HG02852 (cell line): ENCODE results near the gene CYP1A1.
"Not testable (repeated sequence)": the region's sequence is repeated elsewhere in the genome, so short reads cannot be mapped to it uniquely, and the experiment has no call there.

Experiments used
- ATAC-seq: cut with Tn5 transposase; IDR thresholded peaks from one replicate; pipeline ENCODE4 v1.9.1; 2021; ENCODE audit warnings: mild to moderate bottlenecking, moderate library complexity; ENCODE audit not compliant: unreplicated experiment

Gene CYP1A1

DNA sequence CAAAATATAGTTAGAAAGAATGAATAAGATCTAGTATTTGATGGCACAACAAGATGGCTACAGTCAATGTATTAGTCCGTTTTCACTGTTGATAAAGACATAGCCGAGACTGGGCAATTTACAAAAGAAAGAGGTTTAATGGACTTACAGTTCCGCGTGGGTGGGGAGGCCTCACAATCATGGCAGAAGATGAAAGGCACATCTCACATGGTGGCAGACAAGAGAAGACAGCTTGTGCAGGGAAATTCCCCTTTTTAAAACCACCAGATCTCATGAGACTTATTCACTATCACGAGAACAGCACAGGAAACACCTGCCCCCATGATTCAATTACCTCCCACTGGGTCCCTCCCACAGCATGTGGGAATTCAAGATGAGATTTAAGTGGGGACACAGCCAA is 12.9 kb upstream of the CYP1A1 start:
- not testable (repeated sequence) for ATAC-seq

DNA sequence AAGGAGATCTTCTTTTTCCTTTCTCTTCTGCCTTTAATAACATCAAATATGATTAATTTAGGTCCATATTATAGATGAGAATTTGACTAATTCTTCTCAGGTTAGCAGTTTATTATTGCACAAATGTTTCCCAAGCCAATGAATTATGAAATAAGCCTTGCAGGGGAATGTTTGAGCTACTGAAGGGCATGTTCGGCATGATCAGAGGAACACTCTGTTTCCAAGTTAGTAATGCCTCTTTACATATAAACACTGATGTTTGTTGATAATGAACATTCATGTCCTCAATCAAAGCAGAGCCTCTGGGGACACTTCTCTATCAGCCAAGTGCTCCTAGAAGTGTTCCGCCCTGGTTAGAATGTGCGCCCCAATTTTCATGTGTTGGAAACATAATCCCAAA is 10.0 kb upstream of the CYP1A1 start:
- no peak for ATAC-seq

DNA sequence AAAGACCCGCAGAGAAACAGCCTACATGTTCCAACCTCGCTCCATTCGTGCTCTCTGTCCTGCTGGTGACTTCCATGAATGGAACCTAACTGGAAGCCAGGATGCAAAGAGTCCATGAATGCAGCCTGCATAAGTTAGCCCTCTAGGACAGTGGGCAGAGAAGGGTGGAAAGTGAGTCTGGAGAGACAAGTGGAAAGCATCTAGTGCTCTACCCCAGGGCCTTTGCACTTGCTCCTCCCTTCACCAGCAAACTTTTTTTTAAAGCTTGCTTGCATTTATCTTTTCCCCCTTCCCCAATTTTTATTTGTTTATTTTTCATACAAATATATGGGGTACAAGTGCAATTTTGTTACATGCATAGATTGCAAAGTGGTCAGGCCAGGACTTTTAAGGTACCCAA is 7.9 kb upstream of the CYP1A1 start:
- no peak for ATAC-seq

DNA sequence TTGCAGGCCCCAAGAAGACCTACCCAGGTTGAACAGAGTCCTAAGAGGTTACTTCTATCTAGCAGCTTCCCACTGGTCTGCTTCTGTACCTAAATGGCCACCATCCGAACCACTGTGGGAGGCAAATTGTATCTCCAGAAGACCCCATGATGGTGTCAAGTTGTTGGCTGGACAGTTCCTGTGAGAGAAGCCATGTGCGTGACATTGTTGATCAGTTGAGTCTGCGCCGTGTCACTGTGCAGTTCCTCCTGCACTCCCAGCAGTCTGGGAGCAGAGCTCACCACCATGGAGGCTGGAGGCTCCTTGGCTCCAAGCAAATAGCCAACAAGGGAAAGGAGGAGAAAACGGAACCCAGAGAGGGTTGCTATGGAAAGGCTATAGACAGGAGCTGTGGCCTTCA is 7.5 kb upstream of the CYP1A1 start:
- ATAC-seq, result no peak

DNA sequence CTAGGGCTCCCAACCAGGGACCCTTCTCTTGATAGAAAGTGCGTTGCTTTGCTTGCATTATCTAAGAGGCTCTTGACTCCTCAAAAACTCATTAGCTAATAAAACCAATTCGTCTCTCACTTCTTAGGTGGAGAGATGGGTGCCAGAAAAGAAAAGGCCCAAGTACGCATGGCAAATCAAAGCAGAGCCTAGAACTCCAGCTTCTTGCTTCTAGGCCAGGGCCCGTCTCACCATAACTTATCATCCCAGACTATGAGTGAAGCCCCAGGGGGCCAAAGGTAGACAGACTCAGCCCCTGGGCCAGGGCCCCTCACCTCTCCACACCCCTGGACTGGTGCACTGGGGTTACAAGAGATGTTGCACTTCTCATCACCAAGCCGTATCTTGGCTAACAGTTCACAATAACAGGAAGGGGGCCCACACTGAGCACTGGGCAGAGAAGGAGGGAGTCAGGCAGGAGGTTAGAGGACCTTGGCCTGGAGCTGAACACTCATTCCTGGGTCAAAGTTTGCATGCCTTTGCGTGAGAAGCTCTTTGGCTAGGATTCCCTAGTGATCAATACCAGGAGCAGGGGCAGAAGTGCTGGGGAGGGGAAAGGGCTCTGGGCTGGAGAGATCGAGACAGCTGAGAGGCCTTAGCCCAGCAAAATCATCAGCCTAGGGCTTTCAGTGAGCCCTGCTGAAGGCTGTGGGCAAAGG is 5.4 kb upstream of the CYP1A1 start:
- no peak for ATAC-seq

DNA sequence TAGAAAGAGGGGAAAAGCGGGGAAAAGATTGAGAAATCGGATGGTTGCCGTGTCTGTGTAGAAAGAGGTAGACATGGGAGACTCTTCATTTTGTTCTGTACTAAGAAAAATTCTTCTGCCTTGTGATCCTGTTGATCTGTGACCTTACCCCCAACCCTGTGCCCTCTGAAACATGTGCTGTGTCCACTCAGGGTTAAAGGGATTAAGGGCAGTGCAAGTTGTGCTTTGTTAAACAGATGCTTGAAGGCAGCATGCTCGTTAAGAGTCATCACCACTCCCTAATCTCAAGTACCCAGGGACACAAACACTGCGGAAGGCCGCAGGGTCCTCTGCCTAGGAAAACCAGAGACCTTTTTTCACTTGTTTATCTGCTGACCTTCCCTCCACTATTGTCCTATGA is 4.0 kb upstream of the CYP1A1 start:
- ATAC-seq, result not testable (repeated sequence)

DNA sequence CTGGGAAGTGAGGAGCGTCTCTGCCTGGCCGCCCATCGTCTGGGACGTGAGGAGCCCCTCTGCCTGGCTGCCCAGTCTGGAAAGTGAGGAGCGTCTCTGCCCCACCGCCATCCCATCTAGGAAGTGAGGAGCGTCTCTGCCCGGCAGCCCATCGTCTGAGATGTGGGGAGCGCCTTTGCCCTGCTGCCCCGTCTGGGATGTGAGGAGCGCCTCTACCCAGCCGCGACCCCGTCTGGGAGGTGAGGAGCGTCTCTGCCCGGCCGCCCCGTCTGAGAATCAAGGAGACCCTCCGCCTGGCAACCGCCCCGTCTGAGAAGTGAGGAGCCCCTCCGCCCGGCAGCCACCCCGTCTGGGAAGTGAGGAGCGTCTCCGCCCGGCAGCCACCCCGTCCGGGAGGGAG is 3.4 kb upstream of the CYP1A1 start:
- ATAC-seq, result not testable (repeated sequence)

DNA sequence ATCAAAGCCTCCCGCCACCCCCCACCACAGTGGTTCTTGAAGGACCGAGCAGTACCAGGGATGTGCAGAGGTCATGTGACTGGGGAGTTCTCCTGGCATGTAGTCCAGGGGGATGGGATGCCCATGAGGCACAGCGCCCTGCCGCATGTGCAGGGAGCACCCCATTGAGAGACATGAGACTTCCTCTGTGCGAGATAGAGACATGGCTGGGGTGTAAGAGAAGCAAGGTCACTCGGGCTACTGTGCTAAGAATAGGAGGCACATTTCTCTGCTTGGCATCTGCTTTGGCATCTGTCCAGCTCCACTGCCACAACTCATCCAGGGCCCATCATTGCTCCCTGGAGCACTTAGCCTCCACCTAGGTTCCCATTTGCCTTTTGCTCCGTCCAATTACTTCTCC is 2.4 kb upstream of the CYP1A1 start:
- no peak for ATAC-seq

DNA sequence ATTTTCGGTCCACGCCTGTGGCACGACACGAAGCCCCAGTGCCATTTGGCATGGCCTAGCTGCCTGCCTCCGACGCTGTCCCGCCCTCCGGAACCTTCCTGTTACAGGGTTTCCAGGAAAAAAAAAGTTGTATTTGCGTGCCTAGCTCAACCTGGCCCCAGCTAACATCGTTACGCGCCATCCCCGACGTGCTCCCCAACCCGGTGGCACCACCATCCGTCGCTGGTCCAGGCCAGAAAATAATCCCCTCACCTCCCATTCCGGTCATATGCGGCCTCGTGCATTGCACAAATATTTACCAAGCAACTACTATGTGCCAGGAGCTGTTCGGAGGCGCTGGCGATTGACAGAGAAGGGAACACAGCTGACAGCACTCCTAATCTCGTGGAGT is 1.4 kb upstream of the CYP1A1 start:
- ATAC-seq, result no peak

DNA sequence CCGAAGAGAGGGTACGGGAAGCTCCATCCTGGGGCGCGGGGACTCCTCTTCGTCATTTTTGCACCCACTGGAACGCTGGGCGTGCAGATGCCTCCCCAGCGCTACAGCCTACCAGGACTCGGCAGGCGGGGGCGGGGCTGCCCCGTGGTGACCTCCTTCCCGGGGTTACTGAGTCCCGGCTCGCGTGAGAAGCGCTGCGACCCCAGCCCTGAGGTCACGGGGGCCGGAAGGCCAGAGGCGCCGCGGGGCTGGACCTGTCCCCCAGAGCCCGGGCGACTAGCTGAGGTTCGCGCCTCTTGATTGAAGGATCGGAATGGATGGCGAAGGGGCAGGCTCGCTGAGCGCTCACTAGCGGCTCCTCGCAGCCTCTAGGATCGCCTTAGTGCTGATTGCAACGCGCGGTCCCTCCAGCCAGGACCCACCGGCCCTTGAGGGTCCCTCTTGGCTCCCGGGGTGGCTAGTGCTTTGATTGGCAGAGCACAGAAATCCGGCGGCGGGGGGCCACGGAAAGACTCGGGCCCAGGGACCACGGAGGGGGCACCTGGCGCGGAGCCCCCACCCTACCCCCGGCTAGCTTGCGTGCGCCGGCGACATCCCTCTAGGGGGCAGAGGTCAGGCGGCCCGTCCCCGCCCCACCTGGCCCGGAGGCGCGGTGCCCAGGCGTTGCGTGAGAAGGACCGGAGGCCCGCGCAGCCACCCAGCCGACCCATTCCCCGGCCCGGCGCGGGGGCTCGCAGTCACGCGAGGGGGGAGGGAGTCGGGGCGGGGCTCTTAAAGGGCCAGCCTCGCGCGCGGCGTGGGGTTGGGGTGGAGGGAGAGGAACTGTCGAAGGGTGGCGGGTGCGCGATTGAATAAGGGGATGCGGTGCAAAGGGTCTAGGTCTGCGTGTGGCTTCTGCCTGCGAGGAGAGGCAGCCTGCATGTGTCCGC is 781 bp upstream of the CYP1A1 start:
- no peak for ATAC-seq

DNA sequence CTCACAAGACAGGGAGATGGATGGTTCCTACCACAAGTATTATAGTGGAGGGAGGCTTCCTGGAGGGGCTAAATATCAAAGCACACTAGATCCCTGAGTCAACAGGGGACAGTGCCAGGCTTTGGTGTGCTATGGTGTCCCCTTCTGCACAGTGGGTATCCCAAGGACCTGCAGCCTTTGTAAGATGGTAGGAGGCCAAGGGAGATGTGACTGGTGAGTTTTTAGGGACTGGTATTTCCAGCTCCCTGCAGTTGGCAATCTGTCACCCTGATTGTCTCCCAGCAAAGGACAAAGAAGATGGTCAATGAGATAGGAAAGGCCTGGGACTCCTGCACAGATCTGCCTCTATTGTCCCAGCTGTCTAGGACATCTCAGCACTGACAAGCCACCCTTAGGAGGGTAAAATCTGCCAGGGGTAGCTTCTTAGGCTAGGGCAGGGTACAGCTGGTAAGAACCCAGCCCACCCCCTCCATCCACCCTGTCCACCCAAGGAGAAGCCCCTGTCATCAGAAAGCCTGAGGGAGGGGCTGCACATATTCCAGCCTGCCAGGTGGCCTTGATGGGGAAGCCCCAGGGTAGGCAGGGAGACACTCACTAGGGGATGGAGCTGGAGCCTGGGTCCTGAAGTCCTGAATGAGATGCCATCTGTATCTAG is 631 bp downstream of the CYP1A1 start:
- ATAC-seq, result no peak

DNA sequence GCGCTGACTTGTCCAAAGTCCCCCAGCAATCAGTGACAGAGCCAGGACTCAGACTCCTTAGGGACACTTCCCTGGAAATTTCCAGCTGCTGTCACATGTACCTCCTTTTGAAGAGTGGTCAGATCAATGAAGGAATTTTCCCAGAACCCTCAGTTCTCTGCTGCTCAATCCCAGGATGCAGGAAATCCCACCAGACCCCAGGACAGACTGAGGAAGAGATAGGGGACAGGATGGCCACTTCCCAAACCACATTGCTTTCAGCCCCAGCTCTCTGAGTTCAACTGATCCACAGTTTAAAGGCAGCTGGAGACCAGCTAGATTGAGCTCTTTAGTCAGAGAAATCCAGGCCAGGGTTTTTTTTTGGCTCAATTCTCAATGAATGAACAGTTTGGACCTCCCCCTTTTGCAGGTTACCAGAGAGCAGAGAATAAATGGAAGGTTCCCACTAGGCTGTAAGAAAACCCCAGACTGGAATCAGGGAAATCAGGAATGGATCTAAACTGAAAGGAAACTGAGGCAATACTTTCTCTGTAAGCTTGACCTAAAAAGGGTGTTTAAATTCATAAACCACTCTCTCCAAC is 1.5 kb downstream of the CYP1A1 start:
- ATAC-seq, result no peak

DNA sequence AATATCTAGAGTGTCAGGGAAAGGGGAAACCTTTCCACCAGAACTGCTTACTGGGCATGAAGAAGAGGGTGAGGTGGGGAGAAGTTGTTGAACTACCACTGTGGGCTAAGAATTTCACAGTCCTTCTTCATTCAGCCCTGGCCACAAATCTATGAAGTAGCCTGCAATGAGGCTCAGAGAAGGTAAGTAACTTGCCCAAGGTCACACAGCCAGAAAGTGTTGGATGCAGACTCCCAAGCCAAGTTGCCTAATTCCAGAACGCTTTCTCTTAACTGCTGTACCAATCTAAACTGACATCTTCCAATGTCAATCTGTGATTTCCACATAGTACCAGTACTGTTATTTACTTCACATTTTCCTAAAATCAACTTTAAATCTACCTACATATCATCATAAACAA is 2.1 kb downstream of the CYP1A1 start:
- ATAC-seq, result no peak

DNA sequence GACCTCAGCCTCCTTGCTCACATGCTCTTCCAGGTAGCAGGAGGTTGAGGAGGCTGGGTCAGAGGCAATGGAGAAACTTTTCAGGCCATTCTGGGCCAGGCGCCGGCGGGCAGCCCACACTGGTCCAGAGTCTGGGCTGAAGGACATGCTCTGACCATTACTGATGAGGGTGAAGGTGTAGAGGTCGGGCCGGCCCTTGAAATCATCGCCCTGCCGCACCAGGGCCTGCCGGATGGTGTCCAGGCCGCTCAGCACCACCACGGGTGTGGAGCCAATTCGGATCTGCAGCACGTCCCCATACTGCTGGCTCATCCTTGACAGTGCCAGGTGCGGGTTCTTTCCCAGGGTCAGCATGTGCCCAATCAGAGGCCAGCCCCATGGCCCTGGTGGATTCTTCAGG is 2.7 kb downstream of the CYP1A1 start:
- no peak for ATAC-seq

DNA sequence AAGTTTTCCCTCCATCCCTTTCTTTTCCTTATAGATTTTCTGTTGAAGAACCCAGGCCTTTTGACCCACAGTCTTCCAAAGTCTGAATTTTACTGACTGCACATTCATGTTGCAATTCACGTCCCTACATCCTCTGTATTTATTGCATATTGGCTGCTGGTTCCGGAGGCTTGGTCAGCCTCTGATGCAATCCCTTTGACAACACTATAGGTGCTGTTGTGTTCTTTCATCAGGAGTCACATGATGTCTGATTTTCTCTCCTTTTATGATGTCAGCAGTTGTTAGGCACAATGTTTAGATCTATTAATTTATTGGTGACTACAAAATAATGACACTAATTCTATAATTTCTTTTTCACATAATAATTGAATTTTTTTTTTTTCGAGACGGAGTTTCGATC is 8.7 kb downstream of the CYP1A1 start:
- ATAC-seq, result no peak

DNA sequence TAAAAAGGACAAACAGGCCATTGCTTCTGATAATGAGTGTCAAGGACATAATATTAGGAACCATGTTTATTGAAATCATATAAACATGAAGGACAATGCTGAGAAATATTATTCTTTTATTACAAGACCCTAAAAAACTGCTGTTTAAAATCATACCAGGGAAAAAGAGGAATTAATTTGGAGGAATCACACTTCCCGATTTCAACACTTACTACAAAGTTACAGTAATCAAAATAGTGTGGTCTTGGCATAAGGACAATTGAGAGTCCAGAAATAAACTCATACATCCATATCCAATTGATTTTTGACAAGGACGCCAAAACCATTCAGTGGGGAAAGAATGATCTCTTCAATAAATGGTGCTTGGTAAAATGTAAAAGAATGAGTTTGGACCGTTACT is 13.0 kb downstream of the CYP1A1 start:
- no peak for ATAC-seq

DNA sequence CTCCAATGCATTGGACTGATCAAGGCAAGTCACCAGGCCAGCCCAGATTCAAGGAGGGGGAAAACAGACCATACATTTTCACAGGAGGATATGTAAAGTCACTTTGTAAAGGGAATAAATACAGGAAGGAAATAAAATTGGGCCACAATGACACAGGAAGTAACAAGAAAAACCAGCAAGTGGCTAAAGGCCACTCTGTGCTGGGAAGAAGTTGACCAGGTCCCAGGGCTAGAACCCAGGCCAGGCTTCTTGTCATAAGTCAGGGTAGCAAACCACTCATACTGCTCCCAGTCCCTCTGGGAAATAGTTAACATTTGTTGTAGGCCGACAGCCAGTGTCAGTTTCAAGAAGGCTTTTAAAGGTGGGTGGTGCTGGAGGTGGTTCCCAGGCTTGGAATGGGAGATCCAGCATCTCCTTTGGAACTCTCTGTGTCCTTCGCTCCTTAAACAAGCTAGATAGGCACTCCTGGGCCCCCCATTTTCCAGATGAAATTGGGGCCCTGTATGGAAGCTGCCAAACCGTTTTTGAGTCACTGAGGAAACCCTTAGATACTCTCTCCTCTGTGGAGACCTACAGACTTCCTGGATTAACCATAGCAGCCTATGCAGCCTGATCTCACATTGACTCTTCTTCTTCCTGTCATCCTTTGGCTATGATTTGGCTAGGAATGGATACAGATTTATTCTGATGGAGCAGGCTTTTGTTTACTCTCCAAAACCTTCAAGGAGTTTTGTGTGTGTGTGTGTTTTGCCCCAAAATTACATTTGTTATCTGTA is 14.8 kb downstream of the CYP1A1 start:
- no peak for ATAC-seq

DNA sequence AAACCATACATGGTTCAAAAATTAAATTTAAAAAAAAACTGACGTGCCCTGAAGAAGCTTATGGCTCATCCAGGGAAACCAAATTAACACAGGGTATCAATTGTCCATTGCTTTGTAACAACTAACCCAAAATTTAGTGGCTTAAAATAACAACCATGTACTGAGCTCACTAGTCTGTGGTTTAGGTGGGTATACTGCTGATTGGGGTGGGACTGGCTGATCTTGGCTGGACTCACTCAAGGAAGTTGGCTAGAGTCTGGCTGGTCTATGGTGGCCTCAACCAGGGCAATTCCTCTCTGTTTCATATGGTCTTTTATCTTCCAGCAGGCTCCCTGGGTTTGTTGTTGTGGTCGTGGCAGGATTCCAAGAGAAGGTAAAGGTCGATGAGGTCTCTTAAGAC is 15.4 kb downstream of the CYP1A1 start:
- no peak for ATAC-seq

DNA sequence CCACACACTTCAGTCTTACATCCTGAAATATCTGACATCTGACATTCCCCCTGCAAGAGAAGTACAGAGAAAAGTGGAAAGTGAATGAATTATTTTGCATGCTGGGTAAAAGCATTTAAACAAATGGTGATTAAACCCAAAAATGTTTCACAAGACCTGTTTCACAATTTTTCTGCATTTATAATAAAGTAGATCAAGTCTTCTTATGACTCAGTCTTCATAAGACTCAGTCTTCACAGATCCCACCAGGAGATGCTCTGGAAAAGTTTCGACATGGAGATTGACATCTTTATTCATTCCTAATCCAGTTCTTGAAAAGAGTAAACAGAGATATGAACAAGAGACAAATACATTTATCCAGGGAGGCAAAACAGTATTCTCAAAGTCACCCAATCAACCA is 16.3 kb downstream of the CYP1A1 start:
- ATAC-seq, result no peak

DNA sequence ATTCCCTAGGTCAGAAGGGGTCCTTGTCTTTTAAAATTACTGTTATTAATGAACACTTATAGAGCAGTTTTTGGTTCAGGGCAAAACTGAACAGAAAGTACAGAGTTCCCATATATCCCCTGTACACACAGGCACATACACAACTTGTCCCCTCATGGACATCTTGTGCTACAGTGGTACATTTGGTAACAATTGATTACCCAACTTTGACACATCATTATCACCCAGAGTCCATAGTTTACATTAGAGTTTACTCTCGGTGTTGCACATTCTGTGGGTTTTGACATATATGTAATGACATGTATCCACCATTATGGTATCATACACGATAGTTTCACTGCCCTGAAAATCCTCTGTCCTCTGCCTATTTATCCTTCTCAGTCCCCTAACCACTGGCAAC is 28.5 kb downstream of the CYP1A1 start:
- no peak for ATAC-seq

DNA sequence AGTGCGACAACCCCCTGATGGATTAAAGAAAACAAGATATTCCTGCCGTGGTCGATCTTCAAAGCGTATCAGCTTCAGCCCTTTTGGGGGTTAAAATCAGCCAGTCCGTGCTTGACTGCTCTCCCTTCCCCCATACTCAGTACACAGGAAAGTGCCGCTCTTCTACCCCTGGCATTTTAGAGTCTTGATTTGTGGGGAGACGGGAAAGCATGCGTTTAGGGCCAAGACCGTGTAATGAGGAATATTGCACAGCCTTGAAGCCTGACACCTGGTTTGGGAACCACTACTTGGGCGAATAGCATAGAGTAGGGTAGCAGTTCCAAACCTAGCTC is 29.0 kb downstream of the CYP1A1 start:
- ATAC-seq, result no peak
